Activated CD4-positive, alpha-beta T cell treated with anti-CD3 and anti-CD28 coated beads, Interleukin-2, amount 50 U/mL, for 4 hours (primary cell): ENCODE data around the gene NUP50.

Source experiments
- DNase-seq, 2 experiments: peaks; one replicate each; pipeline ENCODE4 v3.0.0-alpha.2; 2020

Gene NUP50

GRCh38 chr22:45233827-45234226 is 70.1 kb downstream of the NUP50 start:
- no peak for DNase-seq

- no peak for DNase-seq
Observed at GRCh38 chr22:45235101-45235777, 71.5 kb downstream of the NUP50 start.

- no peak for DNase-seq
Observed at GRCh38 chr22:45235851-45236342, 72.2 kb downstream of the NUP50 start.

GRCh38 chr22:45237065-45237990 is 73.6 kb downstream of the NUP50 start:
- no peak for DNase-seq
